Activated CD8-positive, alpha-beta memory T cell treated with anti-CD3 and anti-CD28 coated beads for 4 hours (primary cell): ENCODE data around the gene TRMU.

Experiments used
- DNase-seq, 2 donors: peaks; one replicate each; pipeline ENCODE4 v3.0.0-alpha.2; 2020; ENCODE audit warnings: low read depth in 2 of 2

TRMU gene

DNA sequence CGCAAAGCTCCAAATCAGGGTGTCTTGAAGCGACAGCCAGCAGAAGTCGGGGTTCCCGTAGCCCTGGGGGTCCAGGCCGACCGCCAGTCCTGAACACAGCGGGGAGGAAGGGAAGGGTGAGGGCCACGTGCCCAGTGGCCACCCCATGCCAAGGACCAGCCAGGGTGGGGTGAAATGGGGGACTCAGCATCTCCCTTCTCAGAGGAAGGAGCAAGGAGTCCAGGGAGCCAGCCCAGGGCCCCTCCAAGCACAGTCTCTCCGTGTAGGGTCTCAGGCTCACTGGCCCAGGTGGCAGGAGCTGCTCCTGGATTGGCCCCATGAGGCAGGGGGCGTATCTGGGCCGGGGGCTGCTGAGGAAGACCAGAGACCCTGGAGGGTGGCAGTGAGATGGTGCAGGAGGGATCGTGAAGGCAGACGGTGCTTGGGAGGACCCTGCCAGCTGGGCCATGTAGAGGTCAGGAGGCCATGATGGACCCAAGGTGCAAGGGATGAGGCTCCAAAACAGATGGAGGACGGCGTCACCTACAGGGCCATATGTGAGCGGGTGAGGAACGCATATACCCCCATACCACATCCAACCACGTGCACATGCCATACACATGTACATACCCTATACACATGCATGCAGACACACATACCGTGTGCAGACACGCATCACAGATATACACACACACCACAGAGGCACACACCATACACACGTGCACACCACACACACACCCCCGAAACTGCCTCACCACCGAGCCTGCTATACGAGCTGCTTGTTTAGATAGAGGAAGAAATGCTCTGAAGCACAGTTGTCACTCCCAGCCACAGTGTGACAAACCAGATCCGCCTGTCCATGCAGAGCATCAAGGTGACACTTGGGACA, 34.4 kb downstream of the TRMU start:
- no peak for DNase-seq

DNA sequence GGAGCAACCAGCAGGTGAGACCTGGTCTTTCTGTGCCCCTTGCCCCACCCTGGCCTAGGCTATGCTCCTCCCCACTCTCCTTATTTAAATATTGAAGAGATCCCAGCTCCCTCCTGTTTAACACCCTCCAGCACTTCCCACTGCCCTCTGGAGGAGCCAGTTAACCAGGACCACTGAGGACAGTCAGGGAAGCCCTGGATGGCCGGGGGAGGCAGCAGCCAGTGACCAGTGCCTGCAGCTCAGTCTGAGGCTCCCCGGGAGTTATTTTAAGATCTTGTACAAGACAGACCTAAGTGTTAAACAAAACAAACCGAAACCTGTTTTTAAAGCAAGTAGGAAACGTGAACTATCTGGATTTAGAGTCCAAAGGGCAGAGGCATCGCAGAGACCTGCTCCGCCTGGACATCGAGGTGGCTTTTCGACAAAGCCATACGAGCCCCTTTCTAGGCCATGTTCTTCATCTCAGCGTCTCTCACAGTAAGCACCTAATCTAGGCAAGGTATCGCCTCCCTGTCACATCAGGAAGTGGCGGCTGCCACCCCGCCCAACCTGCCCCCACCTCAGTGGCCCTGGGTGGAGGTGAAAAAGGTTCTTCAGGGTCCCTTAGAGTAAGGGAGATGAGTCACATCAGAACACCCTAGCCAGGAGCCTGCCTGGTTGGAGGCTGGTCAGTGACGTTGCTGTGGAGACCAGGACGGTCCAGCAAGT, 35.2 kb downstream of the TRMU start:
- peak; percentile 34 to 38 for DNase-seq

GRCh38 chr22:46371623-46372226, 36.2 kb downstream of the TRMU start:
- DNase-seq = no peak

- DNase-seq = no peak
Measured at GRCh38 chr22:46372686-46373085, 37.2 kb downstream of the TRMU start.

DNA sequence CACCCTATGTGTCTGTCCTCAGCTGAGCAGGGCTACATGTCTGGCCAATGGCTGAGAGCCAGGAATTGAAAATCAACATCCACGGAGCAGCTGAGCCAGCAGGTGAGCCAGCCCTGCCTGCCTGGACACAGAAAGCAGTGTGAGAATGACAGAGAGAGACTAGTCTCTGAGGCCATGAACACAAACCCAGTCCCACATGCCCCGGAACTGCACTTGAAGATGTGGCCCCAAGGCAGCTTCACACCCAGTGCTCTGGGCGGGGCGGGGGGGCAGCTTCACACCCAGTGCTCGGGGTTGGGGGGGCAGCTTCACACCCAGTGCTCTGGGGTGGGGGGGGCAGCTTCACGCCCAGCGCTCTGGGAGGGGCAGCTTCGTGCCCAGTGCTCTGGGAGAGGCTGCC, 37.6 kb downstream of the TRMU start:
- DNase-seq = no peak

DNA sequence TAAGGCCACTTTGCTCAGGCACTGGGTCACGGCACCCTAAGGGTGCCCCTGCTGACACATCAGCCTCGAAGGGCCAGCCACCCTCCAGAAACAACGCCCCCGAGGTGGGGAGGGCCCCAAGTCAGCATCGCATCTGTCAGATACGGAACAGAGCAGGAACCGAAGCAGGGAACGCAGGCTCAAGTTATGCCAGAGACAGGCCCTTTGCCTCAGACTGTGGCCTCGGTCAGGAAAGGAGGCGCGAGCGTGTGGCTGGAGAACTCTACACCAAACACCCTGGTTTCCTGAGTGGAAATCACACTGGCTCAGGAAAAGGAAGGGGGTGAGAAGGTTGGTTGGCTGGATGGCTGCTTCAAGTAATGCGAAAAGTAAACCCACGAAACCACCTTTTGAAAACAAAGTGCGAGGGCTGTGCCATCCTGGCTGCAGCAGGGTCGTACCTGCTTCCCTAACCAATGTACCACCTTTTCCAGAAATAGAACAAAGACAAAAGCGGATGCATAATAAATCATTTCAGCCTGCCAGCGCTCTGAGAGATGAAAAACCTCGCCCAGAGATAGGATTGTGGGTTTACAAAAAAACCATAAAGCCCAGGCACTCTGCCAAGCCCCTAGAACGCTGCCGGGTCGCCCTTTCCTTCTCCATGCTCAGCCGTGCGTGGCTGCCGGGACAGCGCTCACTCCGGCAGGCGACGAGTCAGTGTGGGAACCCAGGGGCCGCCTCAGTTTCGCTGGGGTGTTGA, 38.6 kb downstream of the TRMU start:
- DNase-seq = no peak

DNA sequence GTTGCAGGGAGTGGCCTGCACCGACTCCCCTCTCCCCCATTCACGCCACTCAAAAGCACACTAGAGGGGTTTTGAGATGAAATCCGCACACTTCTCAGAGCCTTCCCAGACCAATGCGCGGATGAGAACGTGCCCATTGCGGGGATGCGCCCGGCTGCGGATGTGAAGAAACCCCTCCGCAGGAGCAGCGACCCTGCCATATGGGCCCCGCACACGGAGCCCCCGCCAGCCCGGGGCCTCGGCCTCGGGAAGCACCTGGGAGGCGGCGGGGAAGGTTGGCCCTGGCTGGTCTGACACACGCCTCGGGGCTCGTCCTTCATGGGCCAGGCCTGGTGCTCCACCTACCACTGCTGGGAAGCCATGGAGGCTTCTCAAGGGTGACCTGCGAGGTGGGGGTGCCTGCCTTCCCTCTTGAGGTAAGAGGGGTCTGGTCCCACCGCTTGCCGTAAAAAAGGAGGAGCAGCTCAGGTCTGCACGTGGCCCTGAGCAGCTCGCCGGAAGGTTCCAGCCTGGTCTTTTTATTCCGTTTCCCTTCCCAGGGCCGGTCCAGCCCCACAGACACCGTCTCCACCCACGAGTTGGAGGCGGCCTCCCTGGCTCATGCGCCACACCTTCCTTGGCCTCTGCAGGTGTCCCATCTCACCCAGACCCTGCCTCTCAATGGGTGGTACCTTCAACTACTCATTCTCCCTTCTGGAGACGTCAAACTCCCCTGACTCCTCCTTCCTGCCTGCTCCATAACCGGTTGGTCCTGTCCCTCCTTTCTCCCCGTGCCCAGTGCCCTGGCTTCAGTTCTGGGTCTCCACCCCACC, 39.4 kb downstream of the TRMU start:
- DNase-seq = no peak

DNA sequence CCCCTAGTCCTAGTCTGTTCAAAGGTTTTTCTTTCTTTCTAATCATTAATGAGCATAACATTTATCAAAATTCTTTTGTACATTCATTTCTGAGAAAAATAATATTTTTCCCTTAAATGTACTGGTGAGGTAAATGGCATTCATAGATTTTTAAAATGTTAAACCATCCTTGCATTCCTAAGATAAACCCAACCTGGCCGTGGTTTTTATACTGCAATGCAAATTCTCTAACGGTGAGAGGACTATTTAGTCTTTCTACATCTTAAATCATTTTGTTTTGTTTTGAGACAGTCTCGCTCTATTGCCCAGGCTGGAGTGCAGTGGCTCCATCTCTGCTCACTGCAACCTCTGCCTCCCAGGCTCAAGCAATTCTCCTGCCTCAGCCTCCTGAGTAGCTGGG, 40.6 kb downstream of the TRMU start:
- no peak for DNase-seq

- no peak for DNase-seq
Measured at GRCh38 chr22:46376908-46377524, 41.5 kb downstream of the TRMU start.

- DNase-seq = no peak
Measured at GRCh38 chr22:46377525-46378425, 42.3 kb downstream of the TRMU start.

DNA sequence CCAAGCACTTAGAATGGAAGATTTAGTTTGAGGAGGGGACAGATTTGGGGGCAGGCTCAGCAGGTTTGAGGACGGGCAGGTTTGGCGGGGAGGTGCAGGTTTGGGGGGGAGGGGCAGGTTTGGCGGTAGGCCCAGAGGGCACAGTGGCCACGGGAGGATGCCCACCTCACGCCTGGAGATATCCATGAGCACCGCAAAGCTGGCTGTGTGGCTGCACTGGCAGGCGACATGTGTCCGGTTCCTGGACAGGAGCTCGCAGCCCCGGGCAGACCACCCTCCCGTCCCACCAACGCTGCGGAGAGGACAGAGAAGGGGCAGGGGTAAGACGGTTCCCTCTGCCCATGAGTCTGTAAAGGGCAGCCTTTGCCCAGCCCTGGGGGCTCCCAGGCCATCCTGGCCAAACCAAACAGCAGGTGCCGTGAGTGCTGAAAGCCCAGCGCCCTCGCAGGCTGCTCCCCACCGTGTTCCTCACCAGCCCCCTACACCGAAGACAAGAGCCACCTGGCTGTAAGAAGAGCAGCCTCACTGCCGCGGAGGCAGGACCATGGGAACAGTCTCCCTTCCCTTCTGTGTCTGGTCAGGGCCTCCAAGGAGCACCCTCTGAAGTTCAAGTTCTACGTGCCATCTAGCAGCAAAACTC, 43.0 kb downstream of the TRMU start:
- no peak for DNase-seq

- DNase-seq = no peak
Measured at GRCh38 chr22:46379066-46379930, 43.8 kb downstream of the TRMU start.

GRCh38 chr22:46380069-46380468, 44.6 kb downstream of the TRMU start:
- no peak for DNase-seq

- DNase-seq = no peak
Measured at GRCh38 chr22:46380581-46380980, 45.1 kb downstream of the TRMU start.

GRCh38 chr22:46381142-46381541, 45.6 kb downstream of the TRMU start:
- DNase-seq = no peak

- no peak for DNase-seq
Measured at GRCh38 chr22:46381731-46382130, 46.2 kb downstream of the TRMU start.

DNA sequence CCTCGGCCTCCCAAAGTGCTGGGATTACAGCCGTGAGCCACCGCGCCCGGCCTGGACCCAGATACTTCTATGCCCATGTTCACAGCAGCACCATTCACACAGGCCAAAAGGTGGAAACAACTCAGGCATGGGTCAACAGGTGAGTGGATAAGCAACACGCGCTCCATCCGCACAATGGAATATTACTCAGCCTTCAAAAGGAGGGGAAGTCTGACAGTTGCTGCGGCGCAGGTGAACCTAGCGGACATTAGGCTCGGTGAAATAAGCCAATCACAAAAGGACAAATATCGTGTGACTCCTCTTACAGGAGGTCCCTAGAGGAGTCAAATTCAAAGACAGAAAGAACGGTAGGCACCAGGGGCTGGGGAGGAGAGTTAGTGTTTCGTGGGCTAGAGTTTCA, 47.0 kb downstream of the TRMU start:
- DNase-seq = no peak

- DNase-seq = no peak
Measured at GRCh38 chr22:46386312-46386711, 50.8 kb downstream of the TRMU start.
